Naive thymus-derived CD4-positive, alpha-beta T cell (primary cell): Measurements from ENCODE around the gene MARF1. TPM values are rescaled to one million over a fixed set of nuclear protein-coding genes. Genes with fewer than 3 reads are reported as not detected.

Experiments
- ATAC-seq: fragments of 150-1000 bp; cut with Tn5 transposase; 2 replicates; pipeline ENCODE4 v1.10.0; 2021; ENCODE audit warnings: mild to moderate bottlenecking, moderate library complexity
- CTCF ChIA-PET: fragments of 350-600 bp; sonication (Branson Sonifier 250); formaldehyde crosslinking; loops from one replicate; lab custom pipeline; 2021; ENCODE audit warnings: antibody characterized with exemption; lab: Charles Lee
- POLR2A ChIA-PET: fragments of 350-600 bp; sonication (Branson Sonifier 250); formaldehyde crosslinking; loops from one replicate; lab custom pipeline; 2021; ENCODE audit warnings: antibody characterized with exemption, inconsistent platforms; lab: Charles Lee
- DNase-seq, 9 donors: peaks; one replicate each; pipeline versions ENCODE4 v3.0.0 to v3.0.0-alpha.2; 2020 to 2022; ENCODE audit warnings: mixed read lengths in 1 of 9
- H3K27ac ChIP-seq: one replicate; pipeline ENCODE4 v1.7.0; 2013; ENCODE audit warnings: mild to moderate bottlenecking, low read depth, low read length, moderate library complexity
- H3K27me3 ChIP-seq, 2 donors: one replicate each; pipeline ENCODE4 v1.7.0; 2013; ENCODE audit warnings: low read length in 2 of 2, mild to moderate bottlenecking in 2 of 2, moderate library complexity in 2 of 2; ENCODE audit not compliant: control insufficient read depth in 2 of 2, insufficient read depth in 2 of 2
- H3K36me3 ChIP-seq, 3 experiments: 1 replicate in 2 of 3; 2 replicates in 1 of 3; pipeline ENCODE4 v1.7.0; 2013; ENCODE audit warnings: low read length in 3 of 3, mild to moderate bottlenecking in 3 of 3, moderate library complexity in 1 of 3; ENCODE audit not compliant: insufficient read depth in 3 of 3, control insufficient read depth in 2 of 3
- H3K4me1 ChIP-seq, 2 donors: one replicate each; pipeline ENCODE4 v1.7.0; 2013; ENCODE audit warnings: low read length in 2 of 2, mild to moderate bottlenecking in 2 of 2, moderate library complexity in 1 of 2; ENCODE audit not compliant: control insufficient read depth in 2 of 2, insufficient read depth in 2 of 2
- H3K4me3 ChIP-seq: 2 replicates; pipeline ENCODE4 v1.7.0; 2013; ENCODE audit warnings: mild to moderate bottlenecking, low read length
- H3K9me3 ChIP-seq, 3 experiments: 1 replicate in 2 of 3; 2 replicates in 1 of 3; pipeline ENCODE4 v1.7.0; 2013; ENCODE audit warnings: low read length in 3 of 3; ENCODE audit not compliant: control insufficient read depth in 2 of 3
- H3K27ac Mint-ChIP-seq, 9 donors: one replicate each; pipeline ENCODE4 v1.8.0; 2020 to 2022; ENCODE audit warnings: mixed read lengths in 9 of 9, mild to moderate bottlenecking in 8 of 9, moderate library complexity in 5 of 9, inconsistent platforms in 2 of 9
- H3K27me3 Mint-ChIP-seq, 5 donors: one replicate each; pipeline ENCODE4 v1.8.0; 2021 to 2022; ENCODE audit warnings: mixed read lengths in 5 of 5, mild to moderate bottlenecking in 1 of 5
- H3K36me3 Mint-ChIP-seq, 5 donors: one replicate each; pipeline ENCODE4 v1.8.0; 2020 to 2022; ENCODE audit warnings: mixed read lengths in 5 of 5, mild to moderate bottlenecking in 3 of 5, inconsistent platforms in 1 of 5
- H3K4me1 Mint-ChIP-seq, 7 donors: one replicate each; pipeline ENCODE4 v1.8.0; 2020 to 2022; ENCODE audit warnings: mixed read lengths in 7 of 7, mild to moderate bottlenecking in 3 of 7, inconsistent platforms in 1 of 7
- H3K4me3 Mint-ChIP-seq, 10 donors: one replicate each; pipeline ENCODE4 v1.8.0; 2020 to 2022; ENCODE audit warnings: mild to moderate bottlenecking in 10 of 10, mixed read lengths in 10 of 10, moderate library complexity in 6 of 10, inconsistent platforms in 2 of 10
- H3K9me3 Mint-ChIP-seq, 11 donors: one replicate each; pipeline ENCODE4 v1.8.0; 2020 to 2022; ENCODE audit warnings: mixed read lengths in 11 of 11, mild to moderate bottlenecking in 4 of 11, inconsistent platforms in 1 of 11, moderate library complexity in 1 of 11
- intact Hi-C, 2 donors: fragments of 100-400 bp; cut with micrococcal nuclease; formaldehyde crosslinking; loops; one replicate each; pipeline ENCODE4 v1.15.1; 2023
- polyA plus RNA-seq, 2 donors: library from polyadenylated mRNA; unstranded; fragments of 300-500 nt; fragmentation: Illumina TruSeq; gene quantifications; one replicate each; pipeline ENCODE4 v1.2.3, GENCODE V29; 2021
- total RNA-seq, 6 experiments: library from RNA in 5 of 6; stranded (reverse) in 5 of 6; gene quantifications; 1 replicate in 5 of 6; 2 replicates in 1 of 6; pipeline ENCODE4 v1.2.3 and lab custom pipeline; 2021 to 2026

MARF1 gene
- total and polyA plus RNA-seq, 7 experiments from 2014 or later: 12.5 to 259 (median 157) TPM

DNA sequence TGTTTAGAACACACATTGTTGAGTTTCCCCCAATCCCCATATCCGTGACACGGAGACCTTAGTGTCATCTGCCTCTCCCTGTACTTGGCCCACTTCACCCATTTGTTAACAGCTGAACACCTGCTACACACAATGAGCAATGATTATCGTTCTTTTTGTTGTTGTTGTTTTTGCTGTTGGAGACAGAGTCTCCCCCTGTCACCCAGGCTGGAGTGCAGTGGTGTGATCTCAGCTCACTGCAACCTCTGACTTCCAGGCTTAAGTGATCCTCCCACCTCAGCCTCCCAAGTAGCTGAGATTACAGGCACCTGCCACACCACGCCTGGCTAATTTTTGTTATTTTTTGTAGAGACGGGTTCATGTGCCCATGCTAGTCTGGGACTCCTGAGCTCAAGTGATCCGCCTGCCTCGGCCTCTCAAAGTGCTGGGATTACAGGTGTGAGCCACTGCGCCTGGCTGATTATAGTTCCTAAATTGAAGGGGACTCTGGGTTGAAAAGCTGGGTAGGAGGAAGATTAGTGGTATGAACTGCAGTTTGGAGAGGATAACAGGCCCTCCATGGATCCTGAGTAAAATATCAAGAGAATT lies 28.7 kb upstream of the MARF1 start:
- no peak for ATAC-seq
- no peaks in the 10 kb centered on the region for H3K27me3 ChIP-seq
- no peak overlapping the region for H3K4me3 ChIP-seq
- POLR2A ChIA-PET: interaction anchor here (0.8 to 6.5 kb wide), 8 partner anchors 10 to 36 kb away, joined by 3 to 54 read pairs (median 7); partner anchors contain the start of genes MARF1 and NDE1
- H3K4me1 ChIP-seq: peaks cover 18 to 27% of the 10 kb centered on the region in 2 donors
- peaks cover 6 to 49% (median 7%) of the 10 kb centered on the region in 3 experiments for H3K36me3 ChIP-seq
- CTCF ChIA-PET: interaction anchor here (0.6 to 1.7 kb wide), 3 partner anchors 10 to 29 kb away, joined by 4 to 7 read pairs (median 5); partner anchors contain the start of gene MARF1
- Mint-ChIP-seq H3K27me3 (no peaks in the 10 kb centered on the region), H3K9me3 (no peaks in the 10 kb centered on the region), H3K36me3 (peaks cover 4 to 45% (median 18%) of the 10 kb centered on the region in 5 donors), H3K4me3 (peak overlapping the region in 6 of 10 donors; percentile 65 to 81 (median 72)), H3K4me1 (peaks cover 32 to 54% (median 42%) of the 10 kb centered on the region in 7 donors), H3K27ac (peak overlapping the region; percentile 94 to 97 (median 97))
- H3K27ac ChIP-seq: peak overlapping the region; percentile 86
- no peaks in the 10 kb centered on the region for H3K9me3 ChIP-seq
- intact Hi-C loops: loop anchor here in 1 of 2 donors (1.0 to 2.0 kb wide), 3 partner anchors 21 to 33 kb away; partner anchors contain the start of genes MARF1 and NDE1
- no peak for DNase-seq

DNA sequence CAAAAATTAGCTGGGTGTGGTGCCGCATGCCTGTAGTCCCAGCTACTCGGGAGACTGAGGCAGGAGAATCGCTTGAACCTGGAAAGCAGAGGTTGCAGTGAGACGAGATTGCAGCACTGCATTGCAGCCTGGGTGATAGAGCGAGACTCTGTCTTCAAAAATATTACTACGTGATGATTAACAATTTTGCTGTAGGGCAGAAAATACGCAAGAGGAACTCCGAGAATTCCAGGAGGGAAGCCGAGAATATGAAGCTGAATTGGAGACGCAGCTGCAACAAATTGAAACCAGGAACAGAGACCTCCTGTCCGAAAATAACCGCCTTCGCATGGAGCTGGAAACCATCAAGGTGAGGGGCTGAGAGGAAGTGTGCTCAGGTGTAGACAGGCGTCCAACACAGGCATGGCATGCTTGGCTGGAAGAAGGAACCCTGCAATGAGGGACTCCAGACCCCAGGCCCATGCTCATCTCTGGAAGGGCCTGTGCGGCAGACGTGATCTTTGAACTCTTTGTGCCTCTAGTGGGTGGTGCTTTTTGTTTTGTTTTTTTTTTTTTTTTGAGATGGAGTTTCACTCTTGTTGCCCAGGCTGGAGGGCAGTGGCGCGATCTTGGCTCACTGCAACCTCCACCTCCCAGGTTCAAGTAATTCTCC lies 24.3 kb upstream of the MARF1 start:
- no peak for ATAC-seq
- no peak overlapping the region for H3K27ac ChIP-seq
- intact Hi-C loops: no loop called here
- H3K9me3 Mint-ChIP-seq: no peaks in the 10 kb centered on the region
- H3K36me3 Mint-ChIP-seq: peaks cover 4 to 40% (median 19%) of the 10 kb centered on the region in 5 donors
- ChIA-PET POLR2A (interaction anchor here (0.6 to 2.3 kb wide), 6 partner anchors 9 to 80 kb away, joined by 3 to 10 read pairs (median 3); partner anchors contain the start of gene MARF1), CTCF (no interaction called here)
- H3K9me3 ChIP-seq: no peaks in the 10 kb centered on the region
- H3K27ac Mint-ChIP-seq: peak overlapping the region in 3 of 9 donors; percentile 9 to 54 (median 53)
- peaks cover 3 to 8% of the 10 kb centered on the region in 2 donors for H3K4me1 ChIP-seq
- H3K4me3 ChIP-seq: no peak overlapping the region
- no peak for DNase-seq
- no peak overlapping the region for H3K4me3 Mint-ChIP-seq
- H3K36me3 ChIP-seq: peaks cover 6 to 72% (median 11%) of the 10 kb centered on the region in 3 experiments
- no peaks in the 10 kb centered on the region for H3K27me3 ChIP-seq
- H3K27me3 Mint-ChIP-seq: no peaks in the 10 kb centered on the region
- peaks cover 15 to 28% (median 25%) of the 10 kb centered on the region in 7 donors for H3K4me1 Mint-ChIP-seq

GRCh38 chr16:15665107-15665506 lies 22.2 kb upstream of the MARF1 start:
- no peak overlapping the region for H3K4me3 ChIP-seq
- peaks cover 16 to 30% (median 30%) of the 10 kb centered on the region in 7 donors for H3K4me1 Mint-ChIP-seq
- H3K27ac ChIP-seq: no peak overlapping the region
- H3K36me3 Mint-ChIP-seq: peaks cover 8 to 45% (median 21%) of the 10 kb centered on the region in 5 donors
- H3K27ac Mint-ChIP-seq: peak overlapping the region in 1 of 9 donors; percentile 34
- peaks cover 6 to 69% (median 11%) of the 10 kb centered on the region in 3 experiments for H3K36me3 ChIP-seq
- H3K4me1 ChIP-seq: peaks cover 0 to 7% of the 10 kb centered on the region in 2 donors
- DNase-seq: no peak
- no peaks in the 10 kb centered on the region for H3K27me3 Mint-ChIP-seq
- no peak overlapping the region for H3K4me3 Mint-ChIP-seq
- ChIA-PET CTCF (interaction anchor here (0.7 to 1.5 kb wide), 2 partner anchors 22 to 91 kb away, joined by 4 to 5 read pairs; partner anchors contain the start of gene MARF1), POLR2A (interaction anchor here (0.6 to 1.0 kb wide), 3 partner anchors 16 to 168 kb away, joined by 4 to 5 read pairs (median 5); no protein-coding TSS in a partner anchor)
- intact Hi-C loops: no loop called here
- H3K27me3 ChIP-seq: no peaks in the 10 kb centered on the region
- no peaks in the 10 kb centered on the region for H3K9me3 ChIP-seq
- no peak for ATAC-seq
- no peaks in the 10 kb centered on the region for H3K9me3 Mint-ChIP-seq

GRCh38 chr16:15660203-15660601 lies 17.2 kb upstream of the MARF1 start:
- Histone ChIP-seq H3K4me1 (peaks cover 5 to 26% of the 10 kb centered on the region in 2 donors), H3K4me3 (no peak overlapping the region), H3K27me3 (no peaks in the 10 kb centered on the region), H3K27ac (peak overlapping the region; percentile 64), H3K9me3 (no peaks in the 10 kb centered on the region), H3K36me3 (peaks cover 0 to 26% (median 0%) of the 10 kb centered on the region in 3 experiments)
- peaks cover 28 to 68% (median 64%) of the 10 kb centered on the region in 7 donors for H3K4me1 Mint-ChIP-seq
- no peak for DNase-seq
- H3K9me3 Mint-ChIP-seq: no peaks in the 10 kb centered on the region
- no peaks in the 10 kb centered on the region for H3K27me3 Mint-ChIP-seq
- H3K4me3 Mint-ChIP-seq: peak overlapping the region; percentile 1 to 74 (median 44)
- intact Hi-C loops: no loop called here
- H3K27ac Mint-ChIP-seq: peak overlapping the region; percentile 62 to 93 (median 89)
- peaks cover 10 to 38% (median 23%) of the 10 kb centered on the region in 5 donors for H3K36me3 Mint-ChIP-seq
- POLR2A ChIA-PET: interaction anchor here (1.0 to 5.4 kb wide), 4 partner anchors 9 to 30 kb away, joined by 3 to 49 read pairs (median 22); partner anchors contain the start of gene MARF1
- no peak for ATAC-seq
- CTCF ChIA-PET: interaction anchor here (0.7 to 1.7 kb wide), 3 partner anchors 9 to 59 kb away, joined by 3 to 6 read pairs (median 3); no protein-coding TSS in a partner anchor

DNA sequence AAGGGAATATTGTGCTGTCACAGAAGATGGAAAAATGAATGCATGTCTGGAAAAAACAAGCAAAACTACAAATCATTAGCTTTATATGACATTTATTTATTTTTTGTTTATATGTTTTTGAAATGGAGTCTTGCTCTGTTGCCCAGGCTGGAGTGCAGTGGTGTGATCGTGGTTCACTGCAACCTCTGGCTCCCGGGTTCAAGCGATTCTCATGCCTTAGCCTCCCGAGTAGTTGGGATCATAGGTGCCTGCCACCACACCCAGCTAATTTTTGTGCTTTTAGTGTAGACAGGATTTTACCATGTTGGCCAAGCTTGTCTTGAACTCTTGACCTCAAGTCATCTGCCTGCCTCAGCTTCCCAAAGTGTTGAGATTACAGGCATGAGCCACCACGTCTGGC lies 15.6 kb upstream of the MARF1 start:
- Histone ChIP-seq H3K27me3 (no peaks in the 10 kb centered on the region), H3K27ac (peak overlapping the region; percentile 64), H3K9me3 (no peaks in the 10 kb centered on the region), H3K36me3 (peaks cover 0 to 15% (median 0%) of the 10 kb centered on the region in 3 experiments), H3K4me3 (peak overlapping the region; percentile 2), H3K4me1 (peaks cover 5 to 26% of the 10 kb centered on the region in 2 donors)
- peaks cover 9 to 33% (median 23%) of the 10 kb centered on the region in 5 donors for H3K36me3 Mint-ChIP-seq
- H3K4me1 Mint-ChIP-seq: peaks cover 29 to 74% (median 67%) of the 10 kb centered on the region in 7 donors
- peak overlapping the region; percentile 83 to 93 (median 87) for H3K27ac Mint-ChIP-seq
- DNase-seq: no peak
- ChIA-PET POLR2A (interaction anchor here (0.8 to 5.4 kb wide), 5 partner anchors 10 to 23 kb away, joined by 3 to 49 read pairs (median 8); partner anchors contain the start of gene MARF1), CTCF (interaction anchor here (0.8 kb wide), 1 partner anchor 13 kb away, joined by 4 read pairs; no protein-coding TSS in a partner anchor)
- ATAC-seq: no peak
- intact Hi-C loops: no loop called here
- H3K9me3 Mint-ChIP-seq: no peaks in the 10 kb centered on the region
- H3K4me3 Mint-ChIP-seq: peak overlapping the region in 9 of 10 donors; percentile 23 to 63 (median 55)
- H3K27me3 Mint-ChIP-seq: no peaks in the 10 kb centered on the region

DNA sequence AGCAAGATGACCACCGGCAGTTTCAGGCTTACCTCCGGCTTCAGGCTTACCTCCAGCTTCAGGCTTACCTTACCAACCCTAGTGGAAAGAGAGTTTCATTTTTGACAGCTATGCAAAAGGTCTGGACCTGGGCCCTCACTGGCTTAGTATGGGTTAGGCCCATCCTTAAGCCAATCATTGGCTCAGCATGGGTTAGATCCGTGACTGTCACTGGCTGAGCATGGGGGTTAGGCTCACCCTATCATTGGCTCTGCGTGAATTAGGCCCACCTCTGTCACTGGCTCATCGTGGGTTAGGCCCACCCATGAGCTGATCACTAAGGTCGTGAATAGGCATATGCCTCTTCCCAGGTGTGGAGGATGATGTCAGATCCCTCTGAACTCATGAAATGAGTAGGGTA lies 15.2 kb upstream of the MARF1 start:
- intact Hi-C loops: no loop called here
- ChIA-PET POLR2A (interaction anchor here (0.8 to 5.4 kb wide), 5 partner anchors 10 to 22 kb away, joined by 3 to 49 read pairs (median 8); partner anchors contain the start of gene MARF1), CTCF (interaction anchor here (0.8 kb wide), 1 partner anchor 13 kb away, joined by 4 read pairs; no protein-coding TSS in a partner anchor)
- H3K36me3 ChIP-seq: peaks cover 0 to 19% (median 0%) of the 10 kb centered on the region in 3 experiments
- peaks cover 31 to 74% (median 66%) of the 10 kb centered on the region in 7 donors for H3K4me1 Mint-ChIP-seq
- H3K27ac ChIP-seq: peak overlapping the region; percentile 64
- H3K27ac Mint-ChIP-seq: peak overlapping the region; percentile 77 to 93 (median 87)
- H3K36me3 Mint-ChIP-seq: peaks cover 6 to 33% (median 23%) of the 10 kb centered on the region in 5 donors
- no peaks in the 10 kb centered on the region for H3K27me3 Mint-ChIP-seq
- peak overlapping the region in 3 of 10 donors; percentile 13 to 55 (median 21) for H3K4me3 Mint-ChIP-seq
- no peaks in the 10 kb centered on the region for H3K9me3 ChIP-seq
- ATAC-seq (no peak), DNase-seq (no peak)
- H3K4me3 ChIP-seq: no peak overlapping the region
- H3K27me3 ChIP-seq: no peaks in the 10 kb centered on the region
- no peaks in the 10 kb centered on the region for H3K9me3 Mint-ChIP-seq
- H3K4me1 ChIP-seq: peaks cover 5 to 26% of the 10 kb centered on the region in 2 donors
